GM23338 (cell line): ENCODE data around the gene AGAP2. TPM values are rescaled to one million over a fixed set of nuclear protein-coding genes. Genes with fewer than 3 reads are reported as not detected.

Experiments
- ATAC-seq: fragments of 200-7000 bp; cut with Tn5 transposase; 3 replicates; pipeline ENCODE4 v1.9.1; 2020
- DNase-seq: peaks from one replicate; pipeline ENCODE4 v3.0.0-alpha.2; 2015; ENCODE audit warnings: low spot score
- H2AFZ ChIP-seq: fragments of 200-600 bp; sonication (generic); 2 replicates; pipeline ENCODE4 v1.8.0; 2016; ENCODE audit warnings: antibody characterized with exemption, mild to moderate bottlenecking, moderate library complexity
- H3F3A ChIP-seq: fragments of 200-600 bp; sonication (generic); replicated peaks from 2 replicates; pipeline ENCODE4 v1.8.0; 2017; ENCODE audit warnings: antibody characterized with exemption, mixed run types, low read depth
- H3K27ac ChIP-seq: fragments of 200-600 bp; sonication (generic); 2 replicates; pipeline ENCODE4 v1.6.1; 2016; ENCODE audit warnings: low read depth
- H3K27me3 ChIP-seq: fragments of 200-600 bp; sonication (generic); 2 replicates; pipeline ENCODE4 v1.8.0; 2016; ENCODE audit warnings: mild to moderate bottlenecking, mixed run types, moderate library complexity; ENCODE audit not compliant: insufficient read depth
- H3K36me3 ChIP-seq: fragments of 200-600 bp; sonication (generic); 2 replicates; pipeline ENCODE4 v1.8.0; 2016; ENCODE audit warnings: mild to moderate bottlenecking; ENCODE audit not compliant: insufficient read depth
- H3K4me1 ChIP-seq: fragments of 200-600 bp; sonication (generic); 2 replicates; pipeline ENCODE4 v1.8.0; 2016; ENCODE audit warnings: mild to moderate bottlenecking, moderate library complexity; ENCODE audit not compliant: insufficient read depth
- H3K4me2 ChIP-seq: fragments of 200-600 bp; sonication (generic); 2 replicates; pipeline ENCODE4 v1.7.1; 2017; ENCODE audit warnings: mixed run types
- H3K4me3 ChIP-seq: fragments of 200-600 bp; sonication (generic); 2 replicates; pipeline ENCODE4 v1.6.1; 2016; ENCODE audit warnings: mixed run types
- H3K79me2 ChIP-seq: fragments of 200-600 bp; sonication (generic); replicated peaks from 2 replicates; pipeline ENCODE4 v1.8.0; 2017; ENCODE audit warnings: mild to moderate bottlenecking; ENCODE audit not compliant: insufficient read depth
- H3K9me2 ChIP-seq: fragments of 200-600 bp; sonication (generic); 2 replicates; pipeline ENCODE4 v1.8.0; 2017; ENCODE audit not compliant: insufficient read depth
- H4K20me1 ChIP-seq: fragments of 200-600 bp; sonication (generic); replicated peaks from 2 replicates; pipeline ENCODE4 v1.8.0; 2017; ENCODE audit warnings: mild to moderate bottlenecking; ENCODE audit not compliant: insufficient read depth
- H3K27ac Mint-ChIP-seq: 2 replicates; pipeline ENCODE4 v1.8.0; 2020; ENCODE audit warnings: inconsistent platforms, mild to moderate bottlenecking, moderate library complexity, mixed read lengths
- H3K27me3 Mint-ChIP-seq: 3 replicates; pipeline ENCODE4 v1.8.0; 2022; ENCODE audit warnings: low read depth, mild to moderate bottlenecking, moderate library complexity, mixed read lengths, inconsistent platforms; ENCODE audit not compliant: insufficient read depth, poor library complexity
- H3K36me3 Mint-ChIP-seq: 3 replicates; pipeline ENCODE4 v1.8.0; 2021; ENCODE audit warnings: low read depth, mild to moderate bottlenecking, inconsistent platforms, moderate library complexity, mixed read lengths
- H3K4me1 Mint-ChIP-seq: 3 replicates; pipeline ENCODE4 v1.8.0; 2020; ENCODE audit warnings: mild to moderate bottlenecking, inconsistent platforms, mixed read lengths
- H3K4me3 Mint-ChIP-seq: 3 replicates; pipeline ENCODE4 v1.8.0; 2021; ENCODE audit warnings: moderate library complexity, mild to moderate bottlenecking, inconsistent platforms, mixed read lengths
- H3K9me3 Mint-ChIP-seq: 3 replicates; pipeline ENCODE4 v1.8.0; 2020; ENCODE audit warnings: moderate library complexity, mild to moderate bottlenecking, inconsistent platforms, mixed read lengths
- CREB1 ChIP-seq: fragments of 250-450 bp; sonication (Bioruptor Pico); IDR thresholded peaks from 2 replicates; pipeline ENCODE4 v1.5.0; 2020; ENCODE audit warnings: low read depth, mild to moderate bottlenecking, moderate library complexity
- CTCF ChIP-seq, 2 experiments: fragments of 200-600 bp in 1 of 2; sonication (generic) in 1 of 2; conservative IDR thresholded peaks; 2 replicates each; pipeline versions ENCODE4 v1.5.1 to v1.6.1; 2016 to 2017; ENCODE audit warnings: antibody characterized with exemption in 2 of 2, low read depth in 2 of 2, mild to moderate bottlenecking in 2 of 2, moderate library complexity in 1 of 2
- EZH2 ChIP-seq: fragments of 200-600 bp; sonication (generic); IDR thresholded peaks from one replicate; pipeline ENCODE4 v1.8.0; 2017; ENCODE audit warnings: antibody characterized with exemption, mild to moderate bottlenecking, low read depth; ENCODE audit not compliant: unreplicated experiment
- EZH2phosphoT487 ChIP-seq: fragments of 200-600 bp; sonication (generic); IDR thresholded peaks from one replicate; pipeline ENCODE4 v1.8.1; 2018; ENCODE audit warnings: antibody characterized with exemption; ENCODE audit not compliant: unreplicated experiment
- JUNB ChIP-seq: IDR thresholded peaks from one replicate; pipeline ENCODE4 v1.6.1; 2016; ENCODE audit warnings: antibody characterized with exemption; ENCODE audit not compliant: unreplicated experiment
- NANOG ChIP-seq: IDR thresholded peaks from 2 replicates; pipeline ENCODE4 v1.6.1; 2016; ENCODE audit warnings: antibody characterized with exemption, borderline replicate concordance
- POLR2AphosphoS5 ChIP-seq: IDR thresholded peaks from 2 replicates; pipeline ENCODE4 v1.6.1; 2016; ENCODE audit warnings: antibody characterized with exemption, low read depth
- REST ChIP-seq: IDR thresholded peaks from one replicate; pipeline ENCODE4 v1.6.1; 2018; ENCODE audit warnings: antibody characterized with exemption; ENCODE audit not compliant: unreplicated experiment
- STAT1 ChIP-seq: IDR thresholded peaks from one replicate; pipeline ENCODE4 v1.6.1; 2016; ENCODE audit warnings: antibody characterized with exemption; ENCODE audit not compliant: unreplicated experiment
- ZNF114 ChIP-seq: fragments of 250-450 bp; sonication (Bioruptor Pico); IDR thresholded peaks from 2 replicates; pipeline ENCODE4 v1.5.0; 2020; ENCODE audit warnings: mild to moderate bottlenecking, moderate library complexity
- ZNF331 ChIP-seq: fragments of 250-450 bp; sonication (Bioruptor Pico); IDR thresholded peaks from 2 replicates; pipeline ENCODE4 v1.5.0; 2020; ENCODE audit warnings: low read depth, mild to moderate bottlenecking, moderate library complexity
- ZNF462 ChIP-seq: fragments of 250-450 bp; sonication (Bioruptor Pico); IDR thresholded peaks from 2 replicates; pipeline ENCODE4 v1.5.0; 2020; ENCODE audit warnings: mild to moderate bottlenecking, moderate library complexity
- polyA plus RNA-seq: library from polyadenylated mRNA; unstranded; fragments of >200 nt; fragmentation: Nextera tagmentation; extraction: Ambion mirVana; gene quantifications from 2 replicates; pipeline ENCODE4 v1.2.1, GENCODE V29; 2016
- total RNA-seq: library from RNA; depleted of rRNA; stranded (reverse); fragments of >200 nt; shearing (Covaris generic); gene quantifications from 2 replicates; pipeline ENCODE4 v1.2.3, GENCODE V29; 2014
- TF ChIP-seq, protein P1 (sequence below): IDR thresholded peaks from 2 replicates; pipeline ENCODE4 v1.6.1; 2016; ENCODE audit warnings: antibody characterized with exemption

Gene AGAP2
- total and polyA plus RNA-seq, 2 experiments from 2014 or later = 0.36 to 1.3 TPM

- Mint-ChIP-seq H3K27ac (peak within 1 kb of the TSS; percentile 100), H3K27me3 (peaks cover 14% of the 10 kb centered on the region), H3K9me3 (no peaks in the 10 kb centered on the region; the same call in 2 of the 3 replicates), H3K4me1 (peaks cover 7% of the 10 kb centered on the region), H3K4me3 (peak within 1 kb of the TSS; percentile 98), H3K36me3 (peaks cover 33% of the 10 kb centered on the region)
- Histone ChIP-seq H3F3A (no peaks in the 10 kb centered on the region; the same call in 1 of the 2 replicates), H3K4me2 (peak within 1 kb of the TSS; percentile 99), H3K36me3 (no peaks in the 10 kb centered on the region; the same call in 1 of the 2 replicates), H3K79me2 (no peaks in the 10 kb centered on the region), H2AFZ (peak within 1 kb of the TSS; percentile 100), H3K4me1 (peaks cover under 1% of the 10 kb centered on the region; the same call in 1 of the 2 replicates), H3K27ac (peak within 1 kb of the TSS; percentile 95), H3K4me3 (peak within 1 kb of the TSS; percentile 78), H3K9me2 (no peaks in the 10 kb centered on the region), H4K20me1 (peaks cover 7% of the 10 kb centered on the region; the same call in 1 of the 2 replicates), H3K27me3 (peaks cover 22% of the 10 kb centered on the region)
- ATAC-seq = peak; percentile 62
- TF ChIP-seq, protein P1, sequence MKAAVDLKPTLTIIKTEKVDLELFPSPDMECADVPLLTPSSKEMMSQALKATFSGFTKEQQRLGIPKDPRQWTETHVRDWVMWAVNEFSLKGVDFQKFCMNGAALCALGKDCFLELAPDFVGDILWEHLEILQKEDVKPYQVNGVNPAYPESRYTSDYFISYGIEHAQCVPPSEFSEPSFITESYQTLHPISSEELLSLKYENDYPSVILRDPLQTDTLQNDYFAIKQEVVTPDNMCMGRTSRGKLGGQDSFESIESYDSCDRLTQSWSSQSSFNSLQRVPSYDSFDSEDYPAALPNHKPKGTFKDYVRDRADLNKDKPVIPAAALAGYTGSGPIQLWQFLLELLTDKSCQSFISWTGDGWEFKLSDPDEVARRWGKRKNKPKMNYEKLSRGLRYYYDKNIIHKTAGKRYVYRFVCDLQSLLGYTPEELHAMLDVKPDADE = no peak
- TF ChIP-seq CTCF (conservative IDR thresholded peaks at IDR 0.05; ENCODE audit: low read depth in 2 of 2) = no peak
- no peak for TF ChIP-seq STAT1
- no peak for TF ChIP-seq EZH2
- no peak for TF ChIP-seq NANOG
- no peak for TF ChIP-seq POLR2AphosphoS5
- no peak for TF ChIP-seq EZH2phosphoT487
- TF ChIP-seq ZNF331 (CRISPR knock-in tag) = no peak
- no peak for TF ChIP-seq REST
- TF ChIP-seq JUNB = no peak
- TF ChIP-seq CREB1 (CRISPR knock-in tag) = no peak
- no peak for TF ChIP-seq ZNF462 (CRISPR knock-in tag)
- no peak for TF ChIP-seq ZNF114 (CRISPR knock-in tag)
- peak; percentile 73 for DNase-seq
Measured at GRCh38 chr12:57772429-57773322, 34.1 kb upstream of the AGAP2 start, which contains the start of gene EEF1AKMT3. Gene EEF1AKMT3 (plus strand): TSS chr12:57772614. CDS start chr12:57772725, 111 bp downstream.
